GM12873 (cell line): ENCODE measurements around the gene BMF.

ENCODE experiments used
- TF ChIP-seq, protein P1 (sequence below): IDR thresholded peaks from 2 replicates; pipeline ENCODE4 v1.5.1; 2012; ENCODE audit warnings: low read depth, mild to moderate bottlenecking, moderate library complexity, low read length, control low read depth; ENCODE audit not compliant: insufficient read depth; ENCODE audit errors: missing control alignments

BMF gene

DNA sequence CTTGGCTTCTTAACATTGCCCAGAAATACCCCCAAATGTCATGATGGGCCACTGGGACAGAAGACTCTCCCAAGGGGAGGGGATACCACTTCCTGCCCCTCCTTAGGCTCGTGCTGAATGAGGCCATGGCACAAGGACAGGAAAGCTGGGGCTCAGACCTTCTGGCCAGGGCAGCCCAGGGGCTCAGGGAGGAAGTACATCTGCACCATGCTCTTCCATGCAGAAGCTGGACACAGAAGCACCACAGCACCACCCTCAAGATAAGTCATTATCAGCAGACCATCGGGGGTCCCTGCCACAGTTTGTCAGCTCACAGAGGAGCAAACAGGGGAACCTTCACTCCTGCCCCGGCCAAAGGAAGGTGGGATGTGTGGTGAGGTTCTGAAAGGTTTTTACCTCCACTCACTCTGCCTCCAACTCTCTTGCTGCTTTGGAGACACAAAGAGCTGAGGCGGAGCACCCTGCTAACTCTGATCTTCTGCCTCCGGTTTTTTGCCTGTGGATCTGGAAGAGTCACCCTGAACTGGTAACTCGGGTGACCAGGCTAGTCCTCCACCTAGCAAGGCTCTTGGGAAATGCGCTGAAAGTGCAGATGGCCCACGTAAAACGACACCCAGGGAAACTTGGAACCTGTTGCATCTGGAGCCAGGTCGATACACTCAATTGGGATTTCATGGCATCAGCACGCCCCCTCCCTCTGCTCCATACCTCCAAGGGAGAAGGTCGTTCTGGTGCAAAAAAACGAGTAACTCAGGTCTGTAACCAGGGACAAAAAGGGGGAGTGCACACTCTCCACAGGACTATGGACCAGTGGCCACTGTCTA lies 8.3 kb downstream of the BMF start:
- TF ChIP-seq, protein P1, sequence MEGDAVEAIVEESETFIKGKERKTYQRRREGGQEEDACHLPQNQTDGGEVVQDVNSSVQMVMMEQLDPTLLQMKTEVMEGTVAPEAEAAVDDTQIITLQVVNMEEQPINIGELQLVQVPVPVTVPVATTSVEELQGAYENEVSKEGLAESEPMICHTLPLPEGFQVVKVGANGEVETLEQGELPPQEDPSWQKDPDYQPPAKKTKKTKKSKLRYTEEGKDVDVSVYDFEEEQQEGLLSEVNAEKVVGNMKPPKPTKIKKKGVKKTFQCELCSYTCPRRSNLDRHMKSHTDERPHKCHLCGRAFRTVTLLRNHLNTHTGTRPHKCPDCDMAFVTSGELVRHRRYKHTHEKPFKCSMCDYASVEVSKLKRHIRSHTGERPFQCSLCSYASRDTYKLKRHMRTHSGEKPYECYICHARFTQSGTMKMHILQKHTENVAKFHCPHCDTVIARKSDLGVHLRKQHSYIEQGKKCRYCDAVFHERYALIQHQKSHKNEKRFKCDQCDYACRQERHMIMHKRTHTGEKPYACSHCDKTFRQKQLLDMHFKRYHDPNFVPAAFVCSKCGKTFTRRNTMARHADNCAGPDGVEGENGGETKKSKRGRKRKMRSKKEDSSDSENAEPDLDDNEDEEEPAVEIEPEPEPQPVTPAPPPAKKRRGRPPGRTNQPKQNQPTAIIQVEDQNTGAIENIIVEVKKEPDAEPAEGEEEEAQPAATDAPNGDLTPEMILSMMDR, result no peak

DNA sequence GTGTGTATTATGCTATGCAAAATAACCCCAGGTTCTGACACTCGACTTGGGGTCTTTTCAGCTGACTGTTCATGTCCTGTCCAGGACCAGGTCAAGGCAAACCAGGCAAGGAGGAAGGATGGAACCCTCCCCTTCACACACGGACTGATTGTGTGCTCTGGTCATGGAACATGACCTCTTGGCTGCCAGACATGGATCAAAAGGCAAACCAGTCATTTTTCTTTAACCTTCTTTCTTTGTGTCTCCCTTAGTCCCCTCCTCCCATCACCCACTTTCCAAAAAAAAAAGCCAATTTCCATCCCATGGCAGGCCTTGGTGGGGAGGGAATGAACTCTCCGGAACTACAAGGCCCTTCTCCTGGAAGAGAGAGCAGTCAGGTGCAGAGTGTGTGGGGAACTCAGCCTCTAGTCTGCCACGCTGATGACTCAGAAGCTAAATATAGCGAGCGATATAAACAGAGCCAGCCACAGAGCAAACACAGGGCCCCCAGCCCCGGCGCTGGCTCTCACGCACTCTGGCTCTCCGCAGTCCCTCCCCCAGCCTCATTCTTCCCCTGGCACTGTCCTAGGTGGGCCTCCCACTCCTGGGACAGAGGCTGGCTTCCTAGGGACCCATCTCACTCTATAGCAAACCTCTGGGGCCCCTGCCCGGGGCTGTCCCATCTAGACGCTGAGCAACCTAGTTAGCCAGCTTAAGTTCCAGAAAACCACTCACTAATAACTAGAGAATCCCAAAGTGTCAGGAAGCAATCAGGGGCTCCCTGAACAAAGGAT lies 10.0 kb downstream of the BMF start:
- TF ChIP-seq, protein P1, result no peak

DNA sequence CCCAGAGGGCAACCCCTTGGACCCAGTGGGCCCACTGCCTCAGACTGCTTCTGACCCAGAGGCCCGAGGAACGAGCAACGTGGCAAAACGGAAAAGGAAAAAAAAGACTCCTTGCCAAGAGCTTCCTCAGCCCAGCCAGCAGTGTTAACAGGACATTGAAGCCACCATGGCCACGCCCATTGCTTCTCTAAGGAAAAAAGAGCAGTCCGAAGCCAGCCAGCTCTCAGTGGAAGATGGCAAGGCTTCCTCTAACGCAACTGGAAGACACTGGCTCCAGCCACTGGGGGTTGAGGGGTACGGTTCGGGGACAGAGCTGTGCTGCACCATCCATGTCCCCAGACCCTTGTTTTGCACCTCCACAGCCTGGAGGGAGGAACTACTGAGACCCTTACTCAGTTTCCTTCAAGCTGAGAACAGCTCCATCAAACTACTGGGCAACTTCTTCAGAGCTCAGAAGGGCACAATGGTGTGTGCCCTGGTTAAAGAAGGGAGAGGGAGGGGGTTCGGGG lies 10.7 kb downstream of the BMF start:
- TF ChIP-seq, protein P1, result no peak

DNA sequence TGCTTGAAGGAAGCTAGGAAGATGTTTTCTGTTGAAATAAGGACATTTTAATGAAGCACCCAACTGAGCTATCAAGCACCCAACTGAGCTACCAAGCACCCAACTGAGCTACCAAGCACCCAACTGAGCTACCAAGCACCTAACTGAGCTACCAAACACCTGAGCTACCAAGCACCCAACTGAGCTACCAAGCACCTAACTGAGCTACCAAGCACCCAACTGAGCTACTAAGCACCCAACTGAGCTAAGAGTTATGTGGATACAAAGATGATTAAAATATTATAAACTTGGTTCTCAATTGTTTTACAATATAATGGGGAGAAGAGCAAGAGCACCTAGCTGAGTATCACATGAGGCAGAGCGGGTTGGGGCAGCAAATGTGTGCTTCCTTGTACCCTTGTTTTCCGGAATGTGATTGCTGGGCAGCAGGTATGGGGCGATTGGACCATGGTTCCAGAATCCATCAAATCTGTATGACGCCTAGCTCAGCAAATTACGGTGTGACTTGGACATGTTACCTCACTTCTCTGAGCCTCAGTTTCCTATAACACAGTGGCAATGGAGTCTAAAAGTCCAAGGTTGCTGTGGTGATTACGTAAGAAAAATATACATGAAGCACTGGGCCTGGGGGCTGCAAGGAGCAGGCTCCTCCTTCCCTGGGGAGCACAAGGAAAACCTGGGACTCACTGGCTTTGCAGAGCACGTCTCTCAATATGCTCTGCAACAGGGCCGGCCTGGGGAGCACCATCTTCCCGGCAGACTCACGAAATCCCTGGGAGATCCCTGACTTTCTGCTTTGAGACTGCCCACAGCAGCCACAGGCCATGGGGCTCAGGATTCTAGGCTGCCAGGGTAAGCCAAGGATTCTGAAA lies 11.3 kb downstream of the BMF start:
- TF ChIP-seq, protein P1, result no peak

DNA sequence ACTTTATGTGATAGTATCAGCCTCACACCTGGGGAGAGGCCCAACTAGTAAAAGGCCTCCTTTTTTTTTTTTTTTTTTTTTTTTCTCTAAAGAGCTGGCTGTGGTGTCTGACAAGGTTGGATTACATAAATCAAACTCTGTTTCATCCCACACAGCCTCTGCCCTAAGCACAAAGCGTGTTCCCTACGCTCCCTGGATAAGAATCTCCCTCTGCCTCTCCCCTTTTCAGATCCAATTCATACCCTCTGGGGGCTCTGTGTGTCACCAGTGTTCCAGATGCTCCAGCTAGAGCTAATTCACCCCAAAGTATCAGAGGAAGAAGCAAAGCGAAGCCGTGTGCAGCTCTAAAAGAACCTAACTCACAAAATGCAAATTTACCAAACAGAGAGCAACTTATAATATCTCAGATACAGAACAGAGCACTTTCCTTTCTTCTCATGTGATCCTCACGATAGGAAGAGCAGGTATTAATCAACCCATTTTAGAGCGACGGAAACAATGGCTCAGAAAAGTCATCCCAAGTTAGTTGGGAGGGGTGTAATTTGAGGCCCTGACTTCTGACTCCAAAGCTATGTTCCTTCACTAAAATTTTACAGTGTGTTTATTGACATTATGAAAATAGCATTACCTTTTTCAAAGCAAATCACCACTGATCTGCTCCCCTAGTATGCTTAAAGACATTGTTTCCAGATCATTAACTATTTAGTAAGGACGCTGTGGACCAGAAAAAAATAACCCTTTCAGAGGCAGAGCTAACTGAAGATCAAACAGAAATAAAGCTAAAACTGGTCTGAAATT lies 12.4 kb downstream of the BMF start:
- TF ChIP-seq, protein P1, result no peak

DNA sequence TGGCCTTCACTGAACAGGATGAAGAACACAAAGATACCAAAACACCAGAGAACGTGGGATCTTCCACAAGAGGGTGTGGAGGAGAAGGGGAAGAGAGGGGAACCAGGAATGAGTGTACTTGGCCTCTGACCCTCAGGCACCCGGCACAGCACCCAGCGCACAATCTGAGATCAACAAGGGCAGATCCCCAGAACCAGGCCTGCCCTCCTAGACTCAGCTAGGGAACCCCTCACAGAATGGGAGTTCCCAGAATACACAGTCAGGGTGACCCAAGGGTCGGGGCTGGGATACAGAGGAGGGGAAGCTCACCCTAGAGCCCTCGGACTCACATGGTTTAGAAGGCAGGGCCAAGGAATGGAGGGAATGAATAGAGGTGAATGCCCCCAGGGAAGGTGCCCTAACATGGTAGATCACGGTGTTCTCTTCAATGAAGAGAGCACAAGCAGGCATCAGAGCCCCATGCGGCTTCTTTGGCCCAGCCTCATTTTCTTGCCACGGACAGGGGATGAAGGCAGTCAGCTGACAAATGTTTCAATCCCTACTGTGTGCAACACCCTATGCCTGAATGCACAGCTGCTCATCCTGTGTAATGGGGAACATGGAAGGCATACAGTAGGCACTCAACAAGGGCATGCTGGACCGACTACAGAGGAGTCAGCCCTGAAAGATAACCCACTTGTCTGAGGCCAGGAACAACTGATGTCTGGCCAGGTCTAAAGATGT lies 13.1 kb downstream of the BMF start:
- TF ChIP-seq, protein P1, result no peak
